RWPE2 (cell line): ENCODE measurements around the gene AHCYL2.

Source experiments
- ATAC-seq: fragments of 200-7000 bp; cut with Tn5 transposase; 3 replicates; pipeline ENCODE4 v1.9.1; 2021; ENCODE audit warnings: low read depth
- DNase-seq: peaks from one replicate; pipeline ENCODE4 v3.0.0-alpha.2; 2020; ENCODE audit warnings: low spot score
- H3K27ac ChIP-seq: fragments of 450-650 bp; 2 replicates; pipeline ENCODE4 v1.5.1; 2017; ENCODE audit warnings: mild to moderate bottlenecking; ENCODE audit not compliant: poor library complexity, severe bottlenecking
- H3K27me3 ChIP-seq: fragments of 250-450 bp; sonication (Bioruptor Pico); 2 replicates; pipeline ENCODE4 v1.5.1; 2021; ENCODE audit warnings: mild to moderate bottlenecking, moderate library complexity; ENCODE audit not compliant: insufficient read depth, poor library complexity, severe bottlenecking
- H3K36me3 ChIP-seq: fragments of 250-450 bp; sonication (Bioruptor Pico); 2 replicates; pipeline ENCODE4 v1.5.1; 2020; ENCODE audit warnings: low read depth, mild to moderate bottlenecking, moderate library complexity
- H3K4me1 ChIP-seq: fragments of 250-450 bp; sonication (Bioruptor Pico); 2 replicates; pipeline ENCODE4 v1.5.1; 2021; ENCODE audit warnings: mild to moderate bottlenecking, moderate library complexity; ENCODE audit not compliant: insufficient read depth, poor library complexity, severe bottlenecking
- H3K4me3 ChIP-seq: fragments of 250-450 bp; sonication (Bioruptor Pico); 2 replicates; pipeline ENCODE4 v1.5.1; 2021; ENCODE audit warnings: mild to moderate bottlenecking, moderate library complexity; ENCODE audit not compliant: severe bottlenecking
- H3K9me3 ChIP-seq: fragments of 250-450 bp; sonication (Bioruptor Pico); 2 replicates; pipeline ENCODE4 v1.5.1; 2021; ENCODE audit warnings: mild to moderate bottlenecking, moderate library complexity; ENCODE audit not compliant: severe bottlenecking
- CTCF ChIP-seq: fragments of 450-650 bp; IDR thresholded peaks from one replicate; pipeline ENCODE4 v1.5.1; 2017; ENCODE audit warnings: mild to moderate bottlenecking, moderate library complexity; ENCODE audit not compliant: poor library complexity, severe bottlenecking

The AHCYL2 gene

GRCh38 chr7:129265328-129265727 lies 40.5 kb downstream of the AHCYL2 start:
- no peaks in the 10 kb centered on the region for H3K9me3 ChIP-seq
- no peak for TF ChIP-seq CTCF
- no peaks in the 10 kb centered on the region for H3K27me3 ChIP-seq
- no peak for ATAC-seq
- no peak for DNase-seq
- no peak overlapping the region for H3K4me3 ChIP-seq
- H3K36me3 ChIP-seq = no peaks in the 10 kb centered on the region
- no peak overlapping the region for H3K27ac ChIP-seq
- H3K4me1 ChIP-seq = peaks cover 3% of the 10 kb centered on the region

- Histone ChIP-seq H3K27me3 (no peaks in the 10 kb centered on the region), H3K9me3 (no peaks in the 10 kb centered on the region), H3K27ac (no peak overlapping the region), H3K4me3 (no peak overlapping the region), H3K4me1 (peaks cover 3% of the 10 kb centered on the region), H3K36me3 (no peaks in the 10 kb centered on the region)
- no peak for DNase-seq
- no peak for TF ChIP-seq CTCF
- ATAC-seq = peak; percentile 27; the same call in 1 of the 3 replicates
Observed at GRCh38 chr7:129266181-129266580, 41.4 kb downstream of the AHCYL2 start.

GRCh38 chr7:129270077-129270476 lies 45.2 kb downstream of the AHCYL2 start:
- H3K36me3 ChIP-seq = no peaks in the 10 kb centered on the region
- DNase-seq (no peak), ATAC-seq (no peak)
- no peak for TF ChIP-seq CTCF
- no peak overlapping the region for H3K4me3 ChIP-seq
- no peak overlapping the region for H3K27ac ChIP-seq
- peaks cover 3% of the 10 kb centered on the region for H3K4me1 ChIP-seq
- no peaks in the 10 kb centered on the region for H3K9me3 ChIP-seq
- H3K27me3 ChIP-seq = no peaks in the 10 kb centered on the region

- H3K9me3 ChIP-seq = no peaks in the 10 kb centered on the region
- no peaks in the 10 kb centered on the region for H3K4me1 ChIP-seq
- ATAC-seq (peak; percentile 66), DNase-seq (no peak)
- H3K36me3 ChIP-seq = no peaks in the 10 kb centered on the region
- no peak overlapping the region for H3K4me3 ChIP-seq
- no peak overlapping the region for H3K27ac ChIP-seq
- no peaks in the 10 kb centered on the region for H3K27me3 ChIP-seq
- peak; percentile 83 for TF ChIP-seq CTCF
Observed at GRCh38 chr7:129271500-129272355, 46.9 kb downstream of the AHCYL2 start.

GRCh38 chr7:129273936-129274335 lies 49.1 kb downstream of the AHCYL2 start:
- Histone ChIP-seq H3K9me3 (no peaks in the 10 kb centered on the region), H3K4me1 (no peaks in the 10 kb centered on the region), H3K36me3 (no peaks in the 10 kb centered on the region), H3K27me3 (no peaks in the 10 kb centered on the region), H3K27ac (no peak overlapping the region), H3K4me3 (no peak overlapping the region)
- TF ChIP-seq CTCF = no peak
- no peak for DNase-seq
- no peak for ATAC-seq
